ENCODE results near the gene LRCH1.
A peak's percentile ranks its signal among the peaks of the same experiment; 100 is the strongest.

LRCH1 gene

DNA sequence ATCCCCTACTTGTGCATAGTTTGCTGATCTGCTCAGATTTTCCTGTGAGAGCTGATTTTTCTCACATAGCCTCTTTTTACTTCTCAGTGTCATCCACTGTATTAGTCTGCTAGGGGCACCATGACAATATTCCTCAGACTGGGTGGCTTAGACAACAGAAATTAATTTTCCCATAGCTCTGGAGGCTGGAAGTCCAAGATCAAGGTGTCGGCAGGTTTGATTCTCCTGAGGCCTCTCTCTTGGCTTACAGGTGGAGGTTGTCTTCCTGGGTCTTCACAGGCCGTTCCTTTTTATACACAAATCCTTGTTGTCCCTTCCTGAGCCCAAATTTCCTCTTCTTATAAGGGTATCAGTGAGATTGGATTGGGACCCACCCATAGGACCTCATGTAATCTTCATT lies 9.2 kb downstream of the LRCH1 start:
- Histone ChIP-seq H3K9me3 (ENCODE audit: control insufficient read depth in 2 of 2, low read length in 2 of 2) (no peaks in the 10 kb centered on the region), H3K27me3 (ENCODE audit: control insufficient read depth in 1 of 2, insufficient read depth in 2 of 2, low read length in 2 of 2) (no peaks in the 10 kb centered on the region), H3K4me3 (ENCODE audit: low read length in 2 of 2) (no peak overlapping the region), H3K4me1 (ENCODE audit: control insufficient read depth, insufficient read depth, low read length) (peaks cover 11% of the 10 kb centered on the region), H3K36me3 (ENCODE audit: control insufficient read depth in 2 of 2, insufficient read depth in 2 of 2, low read length in 2 of 2) (no peaks in the 10 kb centered on the region), H3K27ac (ENCODE audit: low read length) (no peak overlapping the region), H3K9ac (ENCODE audit: low read length in 2 of 2) (no peak overlapping the region)

DNA sequence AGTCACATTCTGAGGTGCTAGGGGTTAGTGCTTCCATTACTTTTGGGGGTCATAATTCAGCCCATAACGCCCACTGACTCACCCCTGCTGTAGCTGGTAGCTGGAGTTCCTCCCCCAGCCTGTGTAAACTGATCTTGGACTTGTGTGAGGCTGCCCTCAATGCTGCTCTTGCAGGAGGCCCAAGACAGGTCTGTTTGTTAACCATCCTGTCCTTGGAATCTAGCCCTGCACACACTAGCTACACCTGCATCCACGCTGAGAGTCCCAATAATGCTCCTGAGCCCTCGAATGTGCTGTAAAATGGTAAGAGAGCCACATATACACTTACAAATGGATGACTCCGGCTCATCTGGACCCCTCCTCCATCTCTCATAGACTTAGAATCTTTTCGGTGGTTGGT lies 9.6 kb downstream of the LRCH1 start:
- Histone ChIP-seq H3K9me3 (ENCODE audit: control insufficient read depth in 2 of 2, low read length in 2 of 2) (no peaks in the 10 kb centered on the region), H3K4me1 (ENCODE audit: control insufficient read depth, insufficient read depth, low read length) (peaks cover 13% of the 10 kb centered on the region), H3K4me3 (ENCODE audit: low read length in 2 of 2) (no peak overlapping the region), H3K27me3 (ENCODE audit: control insufficient read depth in 1 of 2, insufficient read depth in 2 of 2, low read length in 2 of 2) (no peaks in the 10 kb centered on the region), H3K9ac (ENCODE audit: low read length in 2 of 2) (no peak overlapping the region), H3K27ac (ENCODE audit: low read length) (no peak overlapping the region), H3K36me3 (ENCODE audit: control insufficient read depth in 2 of 2, insufficient read depth in 2 of 2, low read length in 2 of 2) (no peaks in the 10 kb centered on the region)

DNA sequence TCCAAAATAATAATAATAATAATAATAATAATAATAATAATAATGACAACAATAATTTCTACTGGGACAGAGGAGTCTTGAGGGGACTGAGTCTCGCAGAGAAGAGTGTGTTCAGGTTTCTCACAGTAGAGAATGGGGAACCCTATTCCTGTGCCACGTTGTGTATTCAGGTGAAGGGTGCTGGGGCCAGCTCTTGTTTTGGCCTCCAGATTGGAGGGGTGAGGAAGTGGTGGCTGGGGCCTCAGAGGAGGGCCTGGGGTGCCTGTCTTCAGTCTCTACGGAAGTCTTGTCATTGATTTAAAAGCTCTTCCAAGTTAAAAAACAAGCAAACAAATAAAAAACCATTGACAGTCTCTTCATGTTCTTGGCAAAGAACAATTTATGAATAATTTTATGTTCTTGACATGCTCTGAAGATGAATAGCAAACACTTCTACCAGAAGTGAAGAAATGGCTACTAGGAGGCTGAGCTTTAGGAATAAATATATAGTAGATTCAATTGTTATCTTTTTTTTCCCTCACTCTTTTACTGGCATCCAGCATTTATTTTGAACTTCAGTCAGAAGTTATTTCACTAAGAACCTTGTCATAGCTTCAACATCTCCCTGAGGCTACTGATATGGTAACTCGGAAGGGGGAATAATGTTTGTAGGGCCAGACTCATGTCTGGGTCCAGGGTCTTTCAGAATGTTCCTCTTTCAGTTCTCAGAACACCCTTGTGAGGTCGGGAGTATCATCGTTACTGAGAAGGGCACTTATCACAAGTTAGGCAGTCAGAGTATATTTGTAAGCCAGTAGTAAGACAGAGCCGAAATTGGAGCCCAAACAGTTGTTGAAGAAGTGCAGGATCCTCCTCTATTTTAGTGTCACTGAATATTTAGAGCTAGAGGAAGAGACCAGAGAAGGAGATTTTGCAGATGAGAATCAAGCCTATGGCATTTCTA lies 13.1 kb downstream of the LRCH1 start:
- Histone ChIP-seq H3K9ac (ENCODE audit: low read length in 2 of 2) (no peak overlapping the region), H3K36me3 (ENCODE audit: control insufficient read depth in 2 of 2, insufficient read depth in 2 of 2, low read length in 2 of 2) (no peaks in the 10 kb centered on the region), H3K27me3 (ENCODE audit: control insufficient read depth in 1 of 2, insufficient read depth in 2 of 2, low read length in 2 of 2) (no peaks in the 10 kb centered on the region), H3K9me3 (ENCODE audit: control insufficient read depth in 2 of 2, low read length in 2 of 2) (no peaks in the 10 kb centered on the region), H3K4me3 (ENCODE audit: low read length in 2 of 2) (no peak overlapping the region), H3K4me1 (ENCODE audit: control insufficient read depth, insufficient read depth, low read length) (peaks cover 22% of the 10 kb centered on the region), H3K27ac (ENCODE audit: low read length) (no peak overlapping the region)

GRCh38 chr13:46567671-46568070 lies 14.7 kb downstream of the LRCH1 start:
- no peaks in the 10 kb centered on the region for H3K36me3 ChIP-seq (ENCODE audit: control insufficient read depth in 2 of 2, insufficient read depth in 2 of 2, low read length in 2 of 2)
- H3K9ac ChIP-seq (ENCODE audit: low read length in 2 of 2) = no peak overlapping the region
- H3K27me3 ChIP-seq (ENCODE audit: control insufficient read depth in 1 of 2, insufficient read depth in 2 of 2, low read length in 2 of 2) = no peaks in the 10 kb centered on the region
- H3K9me3 ChIP-seq (ENCODE audit: control insufficient read depth in 2 of 2, low read length in 2 of 2) = no peaks in the 10 kb centered on the region
- H3K4me3 ChIP-seq (ENCODE audit: low read length in 2 of 2) = no peak overlapping the region
- H3K4me1 ChIP-seq (ENCODE audit: control insufficient read depth, insufficient read depth, low read length) = peaks cover 29% of the 10 kb centered on the region
- no peak overlapping the region for H3K27ac ChIP-seq (ENCODE audit: low read length)

DNA sequence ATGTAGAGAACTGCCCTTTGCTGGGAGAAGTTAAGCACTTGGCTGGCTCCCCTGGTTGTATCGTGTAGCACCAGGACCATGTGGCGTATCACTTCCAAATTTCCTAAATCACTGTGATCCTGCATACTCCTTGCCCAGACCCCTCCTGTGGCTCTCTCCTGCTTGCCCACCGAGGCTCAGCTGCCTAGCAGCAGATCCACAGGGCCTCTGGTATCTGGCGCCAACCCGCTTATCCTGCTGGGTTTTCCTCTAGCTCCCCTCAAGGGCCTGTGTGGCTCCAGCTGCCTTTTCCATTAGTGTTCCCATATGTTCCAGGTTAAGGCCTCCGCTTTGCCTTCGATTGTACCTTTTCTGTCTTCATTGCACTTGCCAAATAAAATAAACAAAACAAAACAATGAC lies 16.5 kb downstream of the LRCH1 start:
- H3K36me3 ChIP-seq (ENCODE audit: control insufficient read depth in 2 of 2, insufficient read depth in 2 of 2, low read length in 2 of 2) = no peaks in the 10 kb centered on the region
- no peak overlapping the region for H3K27ac ChIP-seq (ENCODE audit: low read length)
- H3K4me3 ChIP-seq (ENCODE audit: low read length in 2 of 2) = no peak overlapping the region
- H3K4me1 ChIP-seq (ENCODE audit: control insufficient read depth, insufficient read depth, low read length) = peaks cover 29% of the 10 kb centered on the region
- no peaks in the 10 kb centered on the region for H3K27me3 ChIP-seq (ENCODE audit: control insufficient read depth in 1 of 2, insufficient read depth in 2 of 2, low read length in 2 of 2)
- H3K9ac ChIP-seq (ENCODE audit: low read length in 2 of 2) = no peak overlapping the region
- H3K9me3 ChIP-seq (ENCODE audit: control insufficient read depth in 2 of 2, low read length in 2 of 2) = no peaks in the 10 kb centered on the region

GRCh38 chr13:46570273-46570672 lies 17.3 kb downstream of the LRCH1 start:
- no peaks in the 10 kb centered on the region for H3K9me3 ChIP-seq (ENCODE audit: control insufficient read depth in 2 of 2, low read length in 2 of 2)
- H3K36me3 ChIP-seq (ENCODE audit: control insufficient read depth in 2 of 2, insufficient read depth in 2 of 2, low read length in 2 of 2) = no peaks in the 10 kb centered on the region
- no peak overlapping the region for H3K4me3 ChIP-seq (ENCODE audit: low read length in 2 of 2)
- H3K9ac ChIP-seq (ENCODE audit: low read length in 2 of 2) = no peak overlapping the region
- H3K27me3 ChIP-seq (ENCODE audit: control insufficient read depth in 1 of 2, insufficient read depth in 2 of 2, low read length in 2 of 2) = no peaks in the 10 kb centered on the region
- no peak overlapping the region for H3K27ac ChIP-seq (ENCODE audit: low read length)
- peaks cover 30% of the 10 kb centered on the region for H3K4me1 ChIP-seq (ENCODE audit: control insufficient read depth, insufficient read depth, low read length)

DNA sequence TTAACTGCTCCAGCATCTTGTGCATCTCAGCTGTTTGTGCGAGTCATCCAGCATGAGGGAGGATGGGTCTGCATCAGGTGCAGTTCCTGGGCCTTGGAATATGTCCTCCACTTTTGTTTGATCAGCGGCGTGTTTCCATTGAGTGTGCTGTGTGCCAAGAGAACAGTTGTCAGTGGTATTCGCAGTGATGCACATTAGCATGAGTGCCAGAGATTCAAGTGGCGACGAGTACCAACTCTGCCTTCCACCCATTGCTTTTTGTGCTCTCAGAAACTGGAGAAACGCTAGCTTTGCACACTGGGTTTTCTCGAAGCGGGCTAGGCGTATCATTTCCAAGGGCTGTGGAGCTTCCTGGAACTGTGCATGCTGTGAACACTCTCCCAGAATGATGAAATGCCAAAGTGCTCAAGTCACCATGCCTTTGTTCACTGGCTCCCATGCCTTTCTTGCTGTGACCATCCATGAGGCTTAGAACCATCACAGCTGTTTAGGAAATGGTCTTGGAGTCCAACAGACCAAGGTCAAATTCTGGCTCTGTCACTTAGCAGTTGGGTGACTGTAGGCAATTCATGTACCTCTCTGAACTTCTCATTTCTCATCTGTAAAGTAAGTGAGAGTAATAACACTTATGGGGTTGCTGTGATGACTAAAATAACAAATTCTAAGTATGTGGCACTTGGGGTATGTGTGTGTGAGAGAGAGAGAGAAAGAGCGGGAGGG lies 18.4 kb downstream of the LRCH1 start:
- Histone ChIP-seq H3K36me3 (ENCODE audit: control insufficient read depth in 2 of 2, insufficient read depth in 2 of 2, low read length in 2 of 2) (no peaks in the 10 kb centered on the region), H3K27ac (ENCODE audit: low read length) (peak overlapping the region; percentile 42)

GRCh38 chr13:46571909-46572595 lies 19.1 kb downstream of the LRCH1 start:
- Histone ChIP-seq H3K4me1 (ENCODE audit: control insufficient read depth, insufficient read depth, low read length) (peaks cover 41% of the 10 kb centered on the region), H3K36me3 (ENCODE audit: control insufficient read depth in 2 of 2, insufficient read depth in 2 of 2, low read length in 2 of 2) (no peaks in the 10 kb centered on the region), H3K4me3 (ENCODE audit: low read length in 2 of 2) (peak overlapping the region in 1 of 2 donors; percentile 31), H3K9me3 (ENCODE audit: control insufficient read depth in 2 of 2, low read length in 2 of 2) (no peaks in the 10 kb centered on the region), H3K27me3 (ENCODE audit: control insufficient read depth in 1 of 2, insufficient read depth in 2 of 2, low read length in 2 of 2) (no peaks in the 10 kb centered on the region), H3K27ac (ENCODE audit: low read length) (no peak overlapping the region), H3K9ac (ENCODE audit: low read length in 2 of 2) (no peak overlapping the region)

More for the DNA sequence above, 18.4 kb downstream of the LRCH1 start:
- Histone ChIP-seq H3K9me3 (ENCODE audit: control insufficient read depth in 2 of 2, low read length in 2 of 2) (no peaks in the 10 kb centered on the region), H3K9ac (ENCODE audit: low read length in 2 of 2) (no peak overlapping the region), H3K4me1 (ENCODE audit: control insufficient read depth, insufficient read depth, low read length) (peaks cover 37% of the 10 kb centered on the region), H3K4me3 (ENCODE audit: low read length in 2 of 2) (no peak overlapping the region), H3K27me3 (ENCODE audit: control insufficient read depth in 1 of 2, insufficient read depth in 2 of 2, low read length in 2 of 2) (no peaks in the 10 kb centered on the region)

GRCh38 chr13:46572752-46573431 lies 19.9 kb downstream of the LRCH1 start:
- Histone ChIP-seq H3K9ac (ENCODE audit: low read length in 2 of 2) (no peak overlapping the region), H3K4me1 (ENCODE audit: control insufficient read depth, insufficient read depth, low read length) (peaks cover 41% of the 10 kb centered on the region), H3K4me3 (ENCODE audit: low read length in 2 of 2) (no peak overlapping the region), H3K9me3 (ENCODE audit: control insufficient read depth in 2 of 2, low read length in 2 of 2) (no peaks in the 10 kb centered on the region), H3K36me3 (ENCODE audit: control insufficient read depth in 2 of 2, insufficient read depth in 2 of 2, low read length in 2 of 2) (no peaks in the 10 kb centered on the region), H3K27me3 (ENCODE audit: control insufficient read depth in 1 of 2, insufficient read depth in 2 of 2, low read length in 2 of 2) (no peaks in the 10 kb centered on the region), H3K27ac (ENCODE audit: low read length) (no peak overlapping the region)

GRCh38 chr13:46575301-46575771 lies 22.4 kb downstream of the LRCH1 start:
- no peaks in the 10 kb centered on the region for H3K27me3 ChIP-seq (ENCODE audit: control insufficient read depth in 1 of 2, insufficient read depth in 2 of 2, low read length in 2 of 2)
- no peak overlapping the region for H3K9ac ChIP-seq (ENCODE audit: low read length in 2 of 2)
- H3K9me3 ChIP-seq (ENCODE audit: control insufficient read depth in 2 of 2, low read length in 2 of 2) = no peaks in the 10 kb centered on the region
- no peaks in the 10 kb centered on the region for H3K36me3 ChIP-seq (ENCODE audit: control insufficient read depth in 2 of 2, insufficient read depth in 2 of 2, low read length in 2 of 2)
- H3K4me3 ChIP-seq (ENCODE audit: low read length in 2 of 2) = no peak overlapping the region
- peaks cover 51% of the 10 kb centered on the region for H3K4me1 ChIP-seq (ENCODE audit: control insufficient read depth, insufficient read depth, low read length)
- H3K27ac ChIP-seq (ENCODE audit: low read length) = no peak overlapping the region

Data from stomach smooth muscle (tissue), 2 donors.